Breast epithelium (tissue), 4 donors: ENCODE results near the gene VAMP7. TPM values are rescaled to one million over a fixed set of nuclear protein-coding genes. Genes with fewer than 3 reads are reported as not detected.
"Not testable (repeated sequence)": the region's sequence is repeated elsewhere in the genome, so short reads cannot be mapped to it uniquely, and the experiment has no call there.

ENCODE experiments used
- DNase-seq, 2 donors: peaks; one replicate each; pipeline ENCODE4 v3.0.0-alpha.2; 2019; ENCODE audit warnings: low spot score in 2 of 2
- H3K27ac ChIP-seq, 2 donors: fragments of 200-600 bp; sonication (generic) in 1 of 2; one replicate each; pipeline ENCODE4 v1.5.1; 2016 to 2019; ENCODE audit warnings: mild to moderate bottlenecking in 1 of 2
- H3K27me3 ChIP-seq, 2 donors: fragments of 200-600 bp; sonication (generic) in 1 of 2; one replicate each; pipeline versions ENCODE4 v1.5.1 to v1.6.0; 2017 to 2019; ENCODE audit warnings: control low read depth in 1 of 2, mild to moderate bottlenecking in 1 of 2
- H3K36me3 ChIP-seq: fragments of 200-600 bp; one replicate; pipeline ENCODE4 v1.5.1; 2019
- H3K4me1 ChIP-seq, 2 donors: fragments of 200-600 bp; sonication (generic); one replicate each; pipeline ENCODE4 v1.5.1; 2016 to 2019; ENCODE audit warnings: control low read depth in 1 of 2
- H3K4me3 ChIP-seq, 3 donors: fragments of 200-600 bp; sonication (generic); 1 replicate in 2 of 3; 2 replicates in 1 of 3; pipeline ENCODE4 v1.5.1; 2016 to 2019; ENCODE audit warnings: mild to moderate bottlenecking in 3 of 3, moderate library complexity in 2 of 3
- H3K9me3 ChIP-seq, 2 donors: fragments of 200-600 bp; sonication (generic) in 1 of 2; one replicate each; pipeline ENCODE4 v1.5.1; 2016 to 2019; ENCODE audit warnings: control low read depth in 1 of 2
- POLR2A ChIP-seq: fragments of 450-650 bp; IDR thresholded peaks from one replicate; pipeline ENCODE4 v1.6.1; 2016; ENCODE audit warnings: antibody characterized with exemption, mild to moderate bottlenecking, moderate library complexity
- POLR2AphosphoS5 ChIP-seq, 3 donors: sonication (generic); formaldehyde crosslinking; IDR thresholded peaks; one replicate each; pipeline ENCODE4 v1.6.1; 2017; ENCODE audit warnings: antibody characterized with exemption in 3 of 3
- intact Hi-C: fragments of 100-400 bp; cut with DNase I; formaldehyde crosslinking; loops from one replicate; pipeline ENCODE4 v1.15.1; 2023; ENCODE audit warnings: low total_unique reads
- total RNA-seq, 3 donors: library from RNA; depleted of rRNA; stranded (reverse); fragments of >200 nt; gene quantifications; one replicate each; pipeline ENCODE4 v1.1.0, GENCODE V29; 2016
- TF ChIP-seq, protein P1 (sequence below), 3 donors: fragments of 450-650 bp; IDR thresholded peaks; one replicate each; pipeline ENCODE4 v1.5.1; 2016 to 2017; ENCODE audit warnings: antibody characterized with exemption in 3 of 3, mild to moderate bottlenecking in 3 of 3, moderate library complexity in 3 of 3

VAMP7 gene, protein sequence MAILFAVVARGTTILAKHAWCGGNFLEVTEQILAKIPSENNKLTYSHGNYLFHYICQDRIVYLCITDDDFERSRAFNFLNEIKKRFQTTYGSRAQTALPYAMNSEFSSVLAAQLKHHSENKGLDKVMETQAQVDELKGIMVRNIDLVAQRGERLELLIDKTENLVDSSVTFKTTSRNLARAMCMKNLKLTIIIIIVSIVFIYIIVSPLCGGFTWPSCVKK
- 10 to 100 TPM; 29.2 to 41.6 (median 35.3) TPM for total RNA-seq

DNA sequence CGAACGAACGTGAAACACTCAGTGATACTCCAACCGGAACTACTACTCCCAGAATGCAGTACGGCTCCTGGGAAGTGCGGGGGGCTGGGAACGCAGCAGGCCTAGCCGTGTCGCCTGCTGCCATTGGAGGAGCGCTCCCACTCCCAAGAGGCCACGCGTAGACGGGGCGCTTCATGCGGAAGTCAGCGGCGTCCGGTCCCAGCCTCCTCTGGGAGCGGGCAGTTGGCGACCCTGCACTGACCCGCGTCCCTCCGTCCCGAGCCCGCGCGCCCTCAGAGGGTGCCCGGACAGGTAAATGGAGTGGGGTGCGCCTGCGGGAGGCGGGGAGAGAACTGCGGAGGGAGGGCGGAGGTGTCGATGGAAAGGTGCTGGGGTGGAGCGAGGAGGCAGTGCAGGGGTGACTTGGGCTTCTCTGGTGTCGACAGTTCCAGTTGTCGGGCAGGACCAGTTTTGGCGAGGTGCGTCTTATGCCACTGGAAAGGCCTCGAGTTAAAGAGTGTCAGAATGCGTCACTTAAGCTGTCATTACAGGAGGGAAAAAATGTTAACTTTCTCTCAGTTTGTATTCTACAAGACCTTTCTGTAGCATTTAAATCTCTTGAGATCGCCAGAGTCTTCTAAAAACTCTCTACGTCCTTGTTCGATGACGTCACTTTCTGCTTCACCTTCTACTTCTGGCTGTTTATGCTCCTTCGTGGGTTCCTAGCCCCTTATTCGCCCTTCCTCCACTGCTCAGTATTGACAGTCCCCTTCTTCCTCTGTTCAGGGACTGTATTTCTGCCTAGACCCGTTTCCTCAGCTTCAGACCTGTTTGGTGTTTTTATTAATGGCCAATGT is at the start of gene VAMP7:
TSS of gene VAMP7 (plus strand) at position 188 of the 836 bp plus-strand sequence. CDS start 8,122 bp downstream, outside the sequence.
- no peaks in the 10 kb centered on the region for H3K27me3 ChIP-seq
- H3K9me3 ChIP-seq = no peaks in the 10 kb centered on the region
- peak within 1 kb of the TSS; percentile 80 to 91 for H3K27ac ChIP-seq
- intact Hi-C loops = no loop called here
- TF ChIP-seq POLR2A (peak; percentile 45), POLR2AphosphoS5 (IDR thresholded peaks at IDR 0.05) (peak in 2 of 3 donors; percentile 54 to 81)
- TF ChIP-seq, protein P1, sequence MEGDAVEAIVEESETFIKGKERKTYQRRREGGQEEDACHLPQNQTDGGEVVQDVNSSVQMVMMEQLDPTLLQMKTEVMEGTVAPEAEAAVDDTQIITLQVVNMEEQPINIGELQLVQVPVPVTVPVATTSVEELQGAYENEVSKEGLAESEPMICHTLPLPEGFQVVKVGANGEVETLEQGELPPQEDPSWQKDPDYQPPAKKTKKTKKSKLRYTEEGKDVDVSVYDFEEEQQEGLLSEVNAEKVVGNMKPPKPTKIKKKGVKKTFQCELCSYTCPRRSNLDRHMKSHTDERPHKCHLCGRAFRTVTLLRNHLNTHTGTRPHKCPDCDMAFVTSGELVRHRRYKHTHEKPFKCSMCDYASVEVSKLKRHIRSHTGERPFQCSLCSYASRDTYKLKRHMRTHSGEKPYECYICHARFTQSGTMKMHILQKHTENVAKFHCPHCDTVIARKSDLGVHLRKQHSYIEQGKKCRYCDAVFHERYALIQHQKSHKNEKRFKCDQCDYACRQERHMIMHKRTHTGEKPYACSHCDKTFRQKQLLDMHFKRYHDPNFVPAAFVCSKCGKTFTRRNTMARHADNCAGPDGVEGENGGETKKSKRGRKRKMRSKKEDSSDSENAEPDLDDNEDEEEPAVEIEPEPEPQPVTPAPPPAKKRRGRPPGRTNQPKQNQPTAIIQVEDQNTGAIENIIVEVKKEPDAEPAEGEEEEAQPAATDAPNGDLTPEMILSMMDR (IDR thresholded peaks at IDR 0.05) = no peak
- DNase-seq = peak; percentile 77 to 79
- no peaks in the 10 kb centered on the region for H3K36me3 ChIP-seq
- H3K4me3 ChIP-seq = peak within 1 kb of the TSS; percentile 68 to 82 (median 69)
- H3K4me1 ChIP-seq = no peaks in the 10 kb centered on the region

DNA sequence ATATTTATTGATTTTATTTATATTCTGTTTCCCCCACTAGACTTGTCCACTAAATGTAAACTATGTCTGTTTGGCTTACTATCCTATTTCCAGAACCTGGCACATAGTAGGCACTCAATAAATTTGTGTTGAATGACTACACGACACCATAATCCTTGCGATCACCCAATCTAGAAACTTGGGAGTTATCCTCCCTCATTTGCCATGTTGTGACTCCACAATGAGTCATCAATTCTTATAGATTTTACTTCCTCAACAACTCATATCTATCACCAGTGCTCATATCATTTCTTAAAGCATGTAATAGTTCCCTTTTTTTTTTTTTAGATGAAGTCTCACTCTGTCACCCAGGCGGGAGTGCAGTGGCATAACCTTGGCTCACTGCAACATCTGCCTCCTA is 39.9 kb upstream of the VAMP7 start:
- TF ChIP-seq POLR2AphosphoS5 (IDR thresholded peaks at IDR 0.05) (no peak), POLR2A (no peak)
- TF ChIP-seq, protein P1 (IDR thresholded peaks at IDR 0.05) = no peak
- no peaks in the 10 kb centered on the region for H3K27me3 ChIP-seq
- intact Hi-C loops = no loop called here
- no peaks in the 10 kb centered on the region for H3K4me1 ChIP-seq
- DNase-seq = no peak
- no peak overlapping the region for H3K4me3 ChIP-seq
- H3K27ac ChIP-seq = no peak overlapping the region
- H3K9me3 ChIP-seq = peaks cover 5 to 7% of the 10 kb centered on the region in 2 donors
- no peaks in the 10 kb centered on the region for H3K36me3 ChIP-seq

GRCh38 chrX:155851786-155852185 is 29.4 kb upstream of the VAMP7 start:
- H3K9me3 ChIP-seq, DNase-seq, H3K27me3 ChIP-seq, H3K27ac ChIP-seq, H3K36me3 ChIP-seq, H3K4me3 ChIP-seq, H3K4me1 ChIP-seq, intact Hi-C loops: not testable (repeated sequence)

- H3K27ac ChIP-seq = no peak overlapping the region
- no peak for TF ChIP-seq POLR2AphosphoS5 (IDR thresholded peaks at IDR 0.05)
- TF ChIP-seq, protein P1 (IDR thresholded peaks at IDR 0.05) = no peak
- intact Hi-C loops = no loop called here
- H3K36me3 ChIP-seq = no peaks in the 10 kb centered on the region
- H3K27me3 ChIP-seq = peaks cover 0 to 6% of the 10 kb centered on the region in 2 donors
- no peaks in the 10 kb centered on the region for H3K4me1 ChIP-seq
- H3K9me3 ChIP-seq = no peaks in the 10 kb centered on the region
- H3K4me3 ChIP-seq = no peak overlapping the region
- no peak for DNase-seq
Observed at GRCh38 chrX:155857561-155857960, 23.6 kb upstream of the VAMP7 start.

GRCh38 chrX:155864655-155865054 is 16.5 kb upstream of the VAMP7 start:
- no peaks in the 10 kb centered on the region for H3K36me3 ChIP-seq
- H3K27me3 ChIP-seq = no peaks in the 10 kb centered on the region
- no peak overlapping the region for H3K4me3 ChIP-seq
- no peaks in the 10 kb centered on the region for H3K9me3 ChIP-seq
- intact Hi-C loops = no loop called here
- H3K27ac ChIP-seq = no peak overlapping the region
- TF ChIP-seq, protein P1 (IDR thresholded peaks at IDR 0.05) = no peak
- no peak for DNase-seq
- no peaks in the 10 kb centered on the region for H3K4me1 ChIP-seq
